Activated CD4-positive, alpha-beta T cell treated with anti-CD3 and anti-CD28 coated beads, Interleukin-2, Interleukin-4, amounts not matched to agents 100 ng/mL and 50 ng/mL, durations not matched to agents 16 hours and 8 hours (primary cell): ENCODE data around the gene YKT6.

Experiments used
- DNase-seq: peaks from one replicate; pipeline ENCODE4 v3.0.0-alpha.2; 2020; ENCODE audit warnings: low spot score

Gene YKT6

GRCh38 chr7:44258865-44259546 lies 58.2 kb downstream of the YKT6 start:
- DNase-seq = no peak

- peak; percentile 55 for DNase-seq
Observed at GRCh38 chr7:44259547-44260457, 59.0 kb downstream of the YKT6 start.

GRCh38 chr7:44261240-44261639 lies 60.5 kb downstream of the YKT6 start:
- DNase-seq = no peak

- DNase-seq = no peak
Observed at GRCh38 chr7:44262031-44262430, 61.3 kb downstream of the YKT6 start.

- no peak for DNase-seq
Observed at GRCh38 chr7:44263326-44264082, 62.7 kb downstream of the YKT6 start.
